ENCODE data around the gene HERPUD2.

Gene HERPUD2

DNA sequence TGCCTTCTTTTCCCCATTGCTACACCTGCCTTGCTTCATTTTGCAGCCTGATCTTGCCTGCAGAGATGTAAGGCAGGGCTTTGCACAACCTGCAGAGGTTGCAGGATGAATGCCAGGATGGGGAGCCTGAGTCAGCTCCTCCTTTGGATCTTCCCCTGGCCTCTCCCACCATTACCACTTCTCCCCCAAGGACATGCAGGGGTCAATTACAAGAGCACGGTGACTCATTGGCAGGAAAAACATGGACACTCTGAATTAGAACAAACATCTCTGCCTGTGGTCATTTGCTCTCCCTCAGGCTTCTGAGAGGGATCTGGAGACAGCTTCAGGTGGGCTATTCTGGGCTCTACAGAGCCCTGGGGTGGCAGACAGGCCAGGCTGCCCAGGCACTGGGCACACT is 89.2 kb downstream of the HERPUD2 start:
- in situ Hi-C loops (cut with HindIII; ENCODE audit: low sequenced_read_pairs): no loop called here
- DNase-seq (ENCODE audit: low read depth, low spot score): peak; percentile 83
- TF ChIP-seq CTCF (IDR thresholded peaks at IDR 0.05; ENCODE audit: low read depth, low read length): no peak
- no peak overlapping the region for H3K4me3 ChIP-seq (ENCODE audit: low read depth, low read length)

- no peak for TF ChIP-seq CTCF (IDR thresholded peaks at IDR 0.05; ENCODE audit: low read depth, low read length)
- in situ Hi-C loops (cut with HindIII; ENCODE audit: low sequenced_read_pairs): no loop called here
- no peak for DNase-seq (ENCODE audit: low read depth, low spot score)
- H3K4me3 ChIP-seq (ENCODE audit: low read depth, low read length): no peak overlapping the region
These were observed 90.3 kb downstream of the HERPUD2 start for GRCh38 chr7:35604595-35604994.

GRCh38 chr7:35599645-35600044 is 95.3 kb downstream of the HERPUD2 start:
- no peak overlapping the region for H3K4me3 ChIP-seq (ENCODE audit: low read depth, low read length)
- DNase-seq (ENCODE audit: low read depth, low spot score): no peak
- TF ChIP-seq CTCF (IDR thresholded peaks at IDR 0.05; ENCODE audit: low read depth, low read length): no peak
- in situ Hi-C loops (cut with HindIII; ENCODE audit: low sequenced_read_pairs): no loop called here

- DNase-seq (ENCODE audit: low read depth, low spot score): no peak
- TF ChIP-seq CTCF (IDR thresholded peaks at IDR 0.05; ENCODE audit: low read depth, low read length): no peak
- in situ Hi-C loops (cut with HindIII; ENCODE audit: low sequenced_read_pairs): no loop called here
- no peak overlapping the region for H3K4me3 ChIP-seq (ENCODE audit: low read depth, low read length)
These were observed 95.9 kb downstream of the HERPUD2 start for GRCh38 chr7:35599061-35599460.

- in situ Hi-C loops (cut with HindIII; ENCODE audit: low sequenced_read_pairs): no loop called here
- no peak for TF ChIP-seq CTCF (IDR thresholded peaks at IDR 0.05; ENCODE audit: low read depth, low read length)
- DNase-seq (ENCODE audit: low read depth, low spot score): peak; percentile 70
- no peak overlapping the region for H3K4me3 ChIP-seq (ENCODE audit: low read depth, low read length)
These were observed 98.9 kb downstream of the HERPUD2 start for GRCh38 chr7:35596061-35596460.

GRCh38 chr7:35593899-35594298 is 101.0 kb downstream of the HERPUD2 start:
- in situ Hi-C loops (cut with HindIII; ENCODE audit: low sequenced_read_pairs): no loop called here
- no peak for DNase-seq (ENCODE audit: low read depth, low spot score)

More at GRCh38 chr7:35593899-35594298, 101.0 kb downstream of the HERPUD2 start:
- H3K4me3 ChIP-seq (ENCODE audit: low read depth, low read length): no peak overlapping the region
- peak; percentile 37 for TF ChIP-seq CTCF (IDR thresholded peaks at IDR 0.05; ENCODE audit: low read depth, low read length)

All from astrocyte of the spinal cord (primary cell).